Measurements from ENCODE around the gene NRP2. TPM values are rescaled to one million over a fixed set of nuclear protein-coding genes. Genes with fewer than 3 reads are reported as not detected.
A peak's percentile ranks its signal among the peaks of the same experiment; 100 is the strongest.

NRP2 gene
- total RNA-seq, 1 experiment from 2014 or later = 5.4 TPM

DNA sequence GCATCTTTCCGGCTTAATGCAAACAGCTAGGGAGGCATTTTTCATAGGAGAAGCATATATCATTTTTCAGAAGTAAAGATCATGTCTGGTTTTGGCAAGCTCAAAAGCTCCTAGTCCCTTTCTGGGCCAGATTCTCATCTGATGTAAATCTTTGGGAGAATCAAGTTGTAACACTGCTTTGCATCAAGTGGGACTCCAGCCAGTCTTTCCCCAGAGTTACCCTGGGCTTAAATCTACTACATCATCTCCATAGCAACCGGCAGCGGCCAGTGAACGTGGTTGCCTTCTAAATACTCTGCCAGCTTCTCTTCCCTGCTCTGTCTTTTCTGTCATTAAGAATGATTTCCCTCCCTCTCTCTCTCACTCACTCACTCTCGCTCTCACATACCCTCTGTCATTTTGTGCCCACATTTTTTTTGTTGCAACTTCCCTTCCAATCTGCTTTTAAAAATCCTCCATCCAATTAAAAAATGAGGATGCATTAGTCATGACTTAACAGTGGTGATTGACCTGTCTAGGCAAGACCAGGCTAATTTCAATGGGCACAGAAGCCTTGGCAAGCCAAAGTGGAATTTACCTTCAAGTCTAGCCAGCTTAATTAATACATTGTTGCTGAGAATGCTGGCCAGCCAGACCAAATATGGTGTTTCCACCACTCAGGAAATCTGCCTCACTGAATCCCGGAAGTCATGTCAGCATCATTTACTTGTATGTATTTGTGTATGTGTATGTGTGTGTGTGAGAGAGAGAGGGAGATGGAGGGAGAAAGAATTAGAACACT is 93.0 kb downstream of the NRP2 start:
- peak; percentile 57 for DNase-seq (ENCODE audit: low spot score)

DNA sequence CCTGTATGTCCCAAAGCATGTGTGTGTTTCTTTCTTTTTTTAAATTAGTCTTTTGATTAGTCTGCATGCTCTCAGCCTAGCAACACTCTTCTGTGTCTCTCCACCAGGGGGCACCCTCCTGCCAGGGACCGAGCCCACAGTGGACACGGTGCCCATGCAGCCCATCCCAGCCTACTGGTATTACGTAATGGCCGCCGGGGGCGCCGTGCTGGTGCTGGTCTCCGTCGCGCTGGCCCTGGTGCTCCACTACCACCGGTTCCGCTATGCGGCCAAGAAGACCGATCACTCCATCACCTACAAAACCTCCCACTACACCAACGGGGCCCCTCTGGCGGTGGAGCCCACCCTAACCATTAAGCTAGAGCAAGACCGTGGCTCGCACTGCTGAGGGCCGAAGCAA is 93.8 kb downstream of the NRP2 start:
- DNase-seq (ENCODE audit: low spot score) = no peak

DNA sequence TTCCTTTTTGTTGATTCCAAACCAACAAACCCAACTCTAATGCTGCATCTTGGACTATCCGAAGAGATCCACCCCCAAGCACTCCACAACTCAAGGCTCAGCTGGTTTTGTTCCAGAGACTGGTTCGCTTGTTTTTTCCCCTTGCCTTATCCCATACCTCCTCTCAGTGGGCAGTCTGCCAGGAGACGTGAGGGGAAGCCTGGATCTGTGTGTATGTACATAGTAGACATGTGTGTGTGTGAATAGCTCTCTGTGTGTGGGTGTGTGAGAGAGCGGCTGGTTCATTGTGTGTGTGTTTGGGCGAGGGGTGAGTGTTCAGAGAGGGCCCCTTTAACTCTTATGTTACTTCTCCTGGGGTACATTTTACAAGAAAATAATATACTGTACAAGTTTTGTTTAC is 94.4 kb downstream of the NRP2 start:
- no peak for DNase-seq (ENCODE audit: low spot score)

DNA sequence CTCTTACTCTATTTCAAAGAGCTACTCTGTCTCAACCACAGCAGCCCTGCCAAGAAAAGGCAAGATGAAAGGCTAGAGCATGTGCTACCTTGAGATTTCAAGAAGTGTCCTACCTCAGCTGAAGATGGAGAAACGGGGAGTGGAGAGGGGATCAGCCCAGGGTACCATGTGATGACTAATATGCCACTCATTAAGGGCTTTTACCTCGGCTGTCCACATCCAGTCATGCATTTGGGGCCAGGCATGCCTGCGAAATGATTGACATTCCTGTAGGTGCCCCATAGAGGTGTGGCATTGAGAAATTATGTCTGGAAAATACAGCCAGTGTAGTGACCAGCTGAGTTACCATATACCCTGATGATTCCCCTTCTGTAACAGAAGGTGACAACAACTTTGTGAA is 96.1 kb downstream of the NRP2 start:
- no peak for DNase-seq (ENCODE audit: low spot score)

DNA sequence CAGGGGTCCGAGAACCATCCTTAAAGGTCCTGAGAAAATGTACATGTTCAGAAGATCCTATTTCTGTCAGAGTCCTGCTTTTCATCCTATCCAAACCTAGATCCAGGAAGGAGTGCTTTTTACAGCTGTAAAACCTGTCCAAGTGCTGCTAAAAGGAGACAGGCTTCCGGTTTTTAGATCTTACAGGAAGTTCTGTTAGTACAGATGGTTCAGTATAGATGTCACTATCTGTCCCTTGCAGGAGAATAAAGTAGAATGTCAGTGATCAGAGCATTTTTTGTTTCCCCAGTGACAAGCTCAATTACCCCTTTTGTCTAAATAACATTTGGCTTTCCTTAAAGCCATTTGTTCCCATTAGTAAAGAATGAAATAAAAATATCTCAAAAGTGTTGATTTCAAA is 98.3 kb downstream of the NRP2 start:
- DNase-seq (ENCODE audit: low spot score) = no peak

DNA sequence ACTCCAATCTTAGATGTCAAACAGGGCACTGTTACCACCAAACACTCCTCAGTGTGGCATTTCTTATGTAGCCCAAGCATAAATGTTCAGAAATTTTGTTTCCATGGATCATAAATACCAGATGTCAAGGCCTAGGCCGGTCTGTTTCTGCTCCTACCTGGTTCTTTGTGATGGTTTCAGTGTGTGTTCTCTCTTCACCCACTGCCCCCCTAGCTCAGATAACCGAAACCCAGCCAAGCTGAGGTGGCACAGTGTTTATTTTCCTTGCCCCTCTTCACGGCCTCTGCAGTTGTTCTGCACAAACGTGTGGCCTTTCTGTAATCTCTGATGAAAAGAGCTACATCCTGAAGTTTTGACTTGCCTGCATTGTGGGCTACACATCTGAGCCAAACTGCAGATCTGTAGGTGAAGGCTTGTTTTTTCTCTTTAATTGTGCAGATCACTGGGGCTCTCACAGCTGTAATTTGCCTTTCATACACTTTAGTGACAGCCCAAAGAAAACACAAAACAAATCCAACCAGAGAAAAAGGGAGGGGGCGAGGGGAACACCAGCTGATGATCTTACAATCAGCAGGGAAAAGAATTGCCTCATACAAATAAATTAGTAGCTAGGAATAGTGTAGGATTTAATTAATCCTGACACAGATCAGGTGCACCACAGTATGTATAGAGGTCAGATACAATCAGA is 99.1 kb downstream of the NRP2 start:
- DNase-seq (ENCODE audit: low spot score) = no peak

DNA sequence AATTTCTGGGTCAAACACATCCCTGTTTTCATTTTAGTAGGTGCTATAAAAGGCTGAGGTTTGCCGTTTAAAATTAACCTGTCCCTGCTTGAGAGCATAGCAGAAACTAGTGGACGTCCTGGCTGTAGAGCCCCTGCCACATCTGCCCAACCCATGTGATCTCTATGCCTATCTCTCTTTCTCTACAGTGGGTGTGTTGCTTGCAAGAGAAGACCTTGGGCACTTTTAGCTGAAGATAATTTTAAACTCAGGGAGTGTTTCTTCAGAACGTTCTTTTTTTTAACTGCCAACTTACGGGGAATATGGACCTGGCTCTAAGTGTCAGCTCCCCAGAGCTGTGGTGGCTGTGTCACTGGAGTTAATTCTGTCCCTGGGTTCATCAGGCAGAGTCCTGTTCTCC is 100.6 kb downstream of the NRP2 start:
- no peak for DNase-seq (ENCODE audit: low spot score)

DNA sequence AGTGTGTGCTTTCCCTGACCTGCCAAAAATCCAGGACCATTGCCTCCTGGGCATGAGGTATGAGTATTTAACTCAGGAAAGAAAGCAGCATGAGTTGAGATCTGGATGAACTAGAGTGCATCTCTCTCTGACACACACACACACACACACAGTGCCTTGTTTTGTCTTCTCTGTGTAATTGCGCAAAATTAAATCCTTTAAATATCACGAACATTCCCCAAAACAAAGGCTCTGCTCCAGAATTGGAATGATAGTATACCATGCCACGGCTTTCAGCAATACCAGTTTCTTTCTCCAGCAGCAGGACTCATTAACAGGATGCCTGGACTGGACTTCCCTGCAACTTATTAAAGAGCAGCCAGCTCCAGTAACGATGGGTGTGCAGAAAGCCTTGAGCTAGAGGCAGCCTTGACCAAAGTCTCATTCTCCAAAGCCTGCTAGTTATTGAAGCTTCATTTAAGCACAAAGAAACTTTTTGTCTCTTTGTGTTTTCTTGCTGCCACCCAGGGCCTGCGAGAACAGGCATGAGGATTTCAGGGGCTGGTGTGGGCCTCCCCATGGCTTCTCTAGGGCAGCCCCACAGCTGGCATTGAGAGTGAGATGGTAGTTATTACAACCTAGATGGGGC is 101.7 kb downstream of the NRP2 start:
- DNase-seq (ENCODE audit: low spot score) = no peak

DNA sequence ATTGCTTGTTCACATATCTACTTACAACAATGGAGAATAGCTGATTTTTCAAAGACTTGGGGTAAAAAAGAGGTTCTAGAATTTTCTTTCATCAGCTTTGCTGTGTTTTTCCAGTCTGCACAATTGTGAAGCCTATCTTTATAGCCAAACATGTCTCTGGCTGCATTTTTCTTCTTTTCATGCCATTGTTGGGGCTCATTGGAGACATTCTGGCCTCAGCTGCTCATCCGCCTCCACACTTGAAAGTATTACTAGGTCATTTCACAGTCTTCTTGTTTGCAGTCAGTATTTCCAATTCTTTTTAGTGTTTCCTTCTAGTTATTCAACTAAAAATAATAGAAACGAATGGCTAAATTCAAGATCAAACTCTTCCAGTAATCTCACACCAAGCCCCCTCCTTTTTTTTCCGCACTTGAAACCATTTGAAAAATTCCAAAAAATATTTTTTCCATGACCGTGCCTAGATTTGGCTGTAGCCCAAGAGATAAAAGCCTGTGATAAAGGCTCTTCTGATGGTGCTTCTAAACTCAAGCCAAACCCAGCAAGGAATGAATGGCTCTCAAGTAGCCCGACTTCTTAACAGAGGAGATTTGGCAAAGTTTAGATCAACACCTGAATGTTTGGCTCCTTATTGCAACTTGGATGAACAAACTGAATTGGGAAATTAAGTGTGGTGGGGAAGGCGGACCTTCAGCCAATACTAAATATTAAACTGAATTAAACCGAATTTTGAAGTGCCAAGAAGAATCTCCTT is 103.4 kb downstream of the NRP2 start:
- DNase-seq (ENCODE audit: low spot score) = peak; percentile 33

DNA sequence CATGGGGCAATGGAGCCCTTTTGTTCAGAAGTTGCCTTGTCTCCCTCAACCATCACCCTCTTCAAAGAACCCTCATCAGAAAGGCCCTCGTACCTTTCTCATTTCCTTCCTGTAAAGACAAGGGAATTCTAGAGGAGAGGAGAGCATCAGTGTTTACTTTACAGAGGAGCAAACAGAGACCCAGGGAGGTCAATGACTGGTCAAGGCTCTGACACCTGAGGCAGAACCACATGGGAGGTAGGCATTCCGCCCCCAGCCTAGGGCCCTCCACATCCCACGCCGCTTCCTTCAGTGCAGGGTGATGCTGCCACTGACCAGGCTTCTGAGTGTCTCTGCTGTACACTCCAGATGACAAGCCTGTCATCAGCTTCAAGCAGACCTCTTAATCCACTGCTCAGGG is 104.7 kb downstream of the NRP2 start:
- no peak for DNase-seq (ENCODE audit: low spot score)

DNA sequence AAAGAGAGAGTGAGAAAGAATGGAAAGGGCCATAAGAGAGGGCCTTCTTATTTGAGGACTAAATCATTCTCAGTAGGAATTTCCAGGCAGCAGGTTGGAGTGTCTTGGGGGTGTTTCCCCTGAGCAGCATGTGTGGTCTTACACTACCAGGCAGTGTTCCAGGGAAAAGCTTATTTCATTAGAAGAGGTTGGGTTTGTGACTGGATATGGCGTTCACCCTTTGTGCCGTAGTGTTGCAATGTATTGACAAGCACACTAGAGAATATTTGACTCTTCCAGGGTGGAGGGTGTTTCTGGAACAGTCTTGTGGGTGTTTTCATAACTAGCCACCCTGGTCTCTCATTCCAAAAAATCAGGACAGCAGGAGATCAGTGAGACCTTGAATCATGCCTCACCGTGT is 105.5 kb downstream of the NRP2 start:
- DNase-seq (ENCODE audit: low spot score) = no peak

DNA sequence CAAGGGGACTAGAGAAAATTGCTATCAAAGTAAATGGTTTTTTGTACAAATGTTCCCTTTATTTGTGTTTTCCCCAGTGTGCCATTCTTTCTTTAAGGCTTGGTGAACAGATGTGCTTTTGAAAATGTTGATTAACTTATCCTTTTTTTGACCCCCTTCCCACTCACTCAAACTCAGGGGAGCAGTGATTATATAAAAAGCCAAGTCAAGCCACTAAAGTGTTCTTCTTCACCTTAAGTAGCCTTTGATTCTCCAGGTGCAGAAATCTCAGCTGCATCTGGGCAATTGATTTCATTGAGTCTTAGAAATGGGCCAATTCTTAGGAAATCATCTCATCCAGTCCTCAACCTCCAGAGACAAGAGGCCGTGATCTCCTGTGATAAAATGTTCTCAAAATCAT is 107.6 kb downstream of the NRP2 start:
- DNase-seq (ENCODE audit: low spot score) = no peak

DNA sequence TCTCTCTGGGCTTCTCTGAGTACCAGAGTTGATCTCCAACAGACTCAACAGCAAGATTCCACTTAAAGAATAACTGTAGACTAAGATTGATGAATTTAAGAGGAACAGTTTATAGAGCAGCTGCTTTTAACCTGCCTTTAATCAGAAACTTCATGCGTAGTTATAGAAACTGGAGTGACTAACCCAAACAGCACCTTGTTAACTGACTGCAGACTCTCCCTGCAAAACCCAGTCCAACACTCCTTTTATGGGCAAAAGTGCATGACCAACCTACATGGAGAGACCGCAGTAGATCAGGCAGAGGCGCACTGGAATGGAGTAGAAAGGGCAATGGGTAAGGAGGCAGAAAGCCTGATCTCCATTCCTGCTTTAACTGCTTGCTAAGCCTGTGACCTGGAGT is 110.6 kb downstream of the NRP2 start:
- DNase-seq (ENCODE audit: low spot score) = no peak

DNA sequence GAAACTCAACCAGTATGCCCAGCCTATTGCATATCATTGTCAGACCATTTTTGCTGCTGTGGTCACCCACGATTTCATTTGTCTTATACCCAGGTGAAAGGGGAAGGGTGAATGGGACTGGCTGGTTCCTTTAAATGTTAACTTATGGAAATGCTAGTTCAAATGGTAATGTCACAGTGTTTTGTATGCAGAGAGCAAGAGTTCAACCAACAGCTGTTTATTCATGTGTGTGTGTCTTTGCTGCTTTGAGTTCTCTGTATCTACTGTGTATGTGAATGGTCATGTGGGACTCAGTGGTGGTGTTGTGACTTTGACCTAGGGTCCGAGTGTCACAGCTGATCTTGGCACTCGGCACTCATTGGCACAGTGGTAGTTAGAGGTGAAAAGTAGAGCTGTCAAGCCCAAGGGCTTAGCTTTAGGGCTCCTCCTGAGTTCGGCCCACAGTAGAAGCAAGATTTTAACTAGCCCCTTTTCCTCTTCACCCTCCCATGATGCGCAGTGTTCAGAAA is 114.6 kb downstream of the NRP2 start:
- DNase-seq (ENCODE audit: low spot score) = no peak

DNA sequence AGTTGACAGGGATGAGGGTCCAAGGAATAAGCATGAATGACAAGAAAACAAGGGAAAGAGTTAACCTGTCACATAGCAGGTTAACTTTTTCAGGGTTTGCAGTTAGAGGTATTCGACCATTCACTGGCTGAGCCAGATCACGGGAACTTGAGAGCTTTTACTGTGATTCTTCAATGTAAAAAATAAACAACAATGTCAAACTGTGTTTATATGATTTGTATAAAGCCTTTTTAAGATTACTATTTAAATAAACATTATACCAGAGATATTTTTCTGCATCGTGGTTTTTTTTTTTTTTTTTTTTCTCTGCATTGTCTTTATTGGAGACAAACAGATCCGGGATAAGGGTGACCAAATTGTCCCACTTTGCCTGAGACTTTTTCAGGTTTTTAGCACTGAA is 115.6 kb downstream of the NRP2 start:
- DNase-seq (ENCODE audit: low spot score) = no peak

DNA sequence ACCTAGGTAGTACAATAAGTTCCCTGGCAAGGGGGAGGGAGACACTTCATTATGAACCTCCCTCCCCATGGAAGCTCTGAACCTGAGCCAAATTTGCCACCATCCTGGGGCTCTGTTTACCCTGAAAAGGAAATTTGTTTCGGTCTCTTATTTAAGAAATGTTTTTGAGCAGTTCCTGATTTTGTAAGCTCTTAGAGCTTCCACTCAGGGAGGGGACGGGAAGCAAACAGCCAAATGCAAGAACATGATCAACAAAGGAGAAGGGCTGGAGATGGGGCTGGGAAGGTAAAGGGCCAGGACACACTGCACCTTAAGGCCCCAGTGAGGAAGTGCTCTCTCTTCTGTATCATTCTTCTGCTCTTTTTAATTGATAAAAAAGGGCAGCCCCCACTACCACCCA is 117.9 kb downstream of the NRP2 start:
- DNase-seq (ENCODE audit: low spot score) = no peak

DNA sequence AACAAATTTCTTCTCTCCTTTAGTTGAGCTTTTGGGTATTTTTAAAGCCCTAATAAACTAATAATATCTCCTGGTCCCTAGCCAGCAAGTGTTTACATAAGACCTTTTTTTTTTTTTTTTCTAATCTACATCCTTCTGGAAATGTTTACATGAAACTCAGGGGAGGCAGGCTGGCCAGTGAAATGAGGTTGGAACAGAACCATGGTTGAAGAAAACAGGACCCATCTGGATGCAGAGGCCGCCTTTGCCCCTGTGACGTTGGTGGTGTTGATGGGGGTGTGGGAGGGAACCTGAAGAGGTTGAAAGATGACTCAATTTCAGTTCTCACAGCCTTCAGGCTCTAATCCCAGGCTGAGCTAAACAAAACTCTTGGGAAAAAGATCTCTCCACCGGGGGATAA is 118.5 kb downstream of the NRP2 start:
- no peak for DNase-seq (ENCODE audit: low spot score)

DNA sequence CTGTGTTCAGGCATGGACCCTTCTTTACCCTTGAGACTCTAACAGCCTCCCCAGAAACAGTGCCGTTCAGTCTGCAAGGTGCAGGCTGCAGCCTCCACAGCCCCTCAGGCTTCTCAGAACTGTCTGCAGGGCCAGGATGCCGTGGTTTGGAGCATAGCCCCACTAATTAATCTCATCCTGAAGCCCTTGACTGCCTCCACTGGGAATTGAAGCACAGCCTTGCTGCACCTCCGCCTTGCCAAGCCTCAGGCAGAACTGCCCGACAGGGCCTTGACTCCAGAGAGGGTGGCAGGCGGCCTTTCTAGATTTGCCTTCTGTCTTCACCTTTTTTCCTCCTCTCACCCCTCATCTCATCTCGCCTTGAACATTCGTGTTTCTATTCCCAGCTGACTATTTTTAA is 119.8 kb downstream of the NRP2 start:
- no peak for DNase-seq (ENCODE audit: low spot score)

DNA sequence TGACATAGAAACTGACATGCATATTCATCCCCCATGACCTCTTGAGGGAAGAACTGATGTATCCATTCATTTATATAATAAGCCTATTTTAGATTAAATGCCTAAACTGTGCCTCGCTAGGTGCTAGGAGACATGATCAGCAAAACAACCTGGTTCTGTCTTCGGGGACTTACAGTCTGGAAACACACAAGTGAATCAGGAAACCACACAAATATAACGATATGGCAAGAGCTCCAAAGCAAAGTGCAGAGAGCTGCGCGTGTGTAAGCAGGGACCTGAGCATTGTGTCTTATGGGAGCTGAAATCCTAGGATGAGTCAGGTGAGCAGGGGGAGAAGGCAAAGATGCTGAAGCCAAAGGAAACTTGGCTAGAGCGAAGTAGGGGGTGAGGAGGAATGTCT is 120.6 kb downstream of the NRP2 start:
- DNase-seq (ENCODE audit: low spot score) = no peak

DNA sequence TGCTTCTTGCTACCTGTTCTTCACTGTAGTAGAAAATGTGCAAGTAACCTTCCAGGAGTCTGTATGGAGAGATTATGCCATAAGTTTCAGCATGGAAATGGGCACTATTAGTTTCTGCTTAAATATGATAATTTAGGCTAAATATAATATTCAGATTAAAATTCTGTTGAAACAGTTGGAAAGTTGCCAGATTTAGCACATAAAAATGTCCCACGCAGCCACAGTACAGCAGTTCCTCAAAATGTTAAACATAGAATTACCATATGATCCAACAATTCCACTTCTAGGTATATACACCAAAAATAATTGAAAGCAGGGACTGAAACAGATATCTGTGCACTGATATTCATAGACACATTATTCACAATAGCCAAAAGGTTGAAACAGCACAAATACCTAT is 121.2 kb downstream of the NRP2 start:
- no peak for DNase-seq (ENCODE audit: low spot score)

DNA sequence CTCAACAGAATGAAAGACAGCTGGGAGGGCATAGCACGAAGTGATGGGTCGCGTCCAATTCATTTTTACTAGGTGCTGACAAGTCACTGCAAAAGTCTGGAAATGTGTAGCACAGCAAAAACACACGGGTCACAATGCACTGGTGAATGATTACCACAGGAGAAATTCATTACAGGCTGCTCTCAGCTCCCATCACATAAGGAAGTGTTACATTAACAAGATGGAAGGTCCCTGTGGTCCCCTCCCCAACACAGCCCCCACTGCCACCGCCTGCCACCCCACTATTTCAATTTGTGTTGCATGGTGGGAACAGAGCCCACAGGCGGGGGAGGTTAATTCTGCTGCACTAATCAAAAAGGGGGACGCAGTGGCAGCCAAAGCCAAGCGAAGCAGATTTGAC is 122.8 kb downstream of the NRP2 start:
- no peak for DNase-seq (ENCODE audit: low spot score)
